Mononuclear cell (primary cell): ENCODE results near the gene GAK. TPM values are rescaled to one million over a fixed set of nuclear protein-coding genes. Genes with fewer than 3 reads are reported as not detected.

Experiments
- H3K27me3 ChIP-seq: 2 replicates; pipeline ENCODE4 v1.6.0; 2011; ENCODE audit warnings: low read length, control low read depth; ENCODE audit not compliant: insufficient read depth
- H3K4me1 ChIP-seq: 2 replicates; pipeline ENCODE4 v1.5.1; 2011; ENCODE audit warnings: mild to moderate bottlenecking, low read length, control low read depth; ENCODE audit not compliant: insufficient read depth
- H3K4me3 ChIP-seq: 2 replicates; pipeline ENCODE4 v1.5.1; 2011; ENCODE audit warnings: mild to moderate bottlenecking, low read length, moderate library complexity
- H3K9me3 ChIP-seq: 2 replicates; pipeline ENCODE4 v1.5.1; 2011; ENCODE audit warnings: low read depth, mild to moderate bottlenecking, control low read depth, low read length
- total RNA-seq: library from RNA; depleted of rRNA; stranded (reverse); fragments of >200 nt; gene quantifications from one replicate; pipeline ENCODE4 v1.2.3, GENCODE V29; 2012

The GAK gene
- total RNA-seq, 1 donor = 62.2 TPM

GRCh38 chr4:958696-959337, 26.7 kb upstream of the GAK start:
- H3K9me3 ChIP-seq = no peaks in the 10 kb centered on the region
- no peak overlapping the region for H3K4me3 ChIP-seq
- H3K27me3 ChIP-seq = no peaks in the 10 kb centered on the region
- no peaks in the 10 kb centered on the region for H3K4me1 ChIP-seq

GRCh38 chr4:958314-958665, 26.2 kb upstream of the GAK start:
- H3K4me3 ChIP-seq = no peak overlapping the region
- no peaks in the 10 kb centered on the region for H3K4me1 ChIP-seq
- H3K27me3 ChIP-seq = no peaks in the 10 kb centered on the region
- H3K9me3 ChIP-seq = no peaks in the 10 kb centered on the region

GRCh38 chr4:957581-958313, 25.6 kb upstream of the GAK start:
- Histone ChIP-seq H3K9me3 (no peaks in the 10 kb centered on the region), H3K27me3 (no peaks in the 10 kb centered on the region), H3K4me3 (no peak overlapping the region), H3K4me1 (no peaks in the 10 kb centered on the region)

- H3K27me3 ChIP-seq = no peaks in the 10 kb centered on the region
- no peaks in the 10 kb centered on the region for H3K4me1 ChIP-seq
Measured at GRCh38 chr4:957231-957580, 25.1 kb upstream of the GAK start.

DNA sequence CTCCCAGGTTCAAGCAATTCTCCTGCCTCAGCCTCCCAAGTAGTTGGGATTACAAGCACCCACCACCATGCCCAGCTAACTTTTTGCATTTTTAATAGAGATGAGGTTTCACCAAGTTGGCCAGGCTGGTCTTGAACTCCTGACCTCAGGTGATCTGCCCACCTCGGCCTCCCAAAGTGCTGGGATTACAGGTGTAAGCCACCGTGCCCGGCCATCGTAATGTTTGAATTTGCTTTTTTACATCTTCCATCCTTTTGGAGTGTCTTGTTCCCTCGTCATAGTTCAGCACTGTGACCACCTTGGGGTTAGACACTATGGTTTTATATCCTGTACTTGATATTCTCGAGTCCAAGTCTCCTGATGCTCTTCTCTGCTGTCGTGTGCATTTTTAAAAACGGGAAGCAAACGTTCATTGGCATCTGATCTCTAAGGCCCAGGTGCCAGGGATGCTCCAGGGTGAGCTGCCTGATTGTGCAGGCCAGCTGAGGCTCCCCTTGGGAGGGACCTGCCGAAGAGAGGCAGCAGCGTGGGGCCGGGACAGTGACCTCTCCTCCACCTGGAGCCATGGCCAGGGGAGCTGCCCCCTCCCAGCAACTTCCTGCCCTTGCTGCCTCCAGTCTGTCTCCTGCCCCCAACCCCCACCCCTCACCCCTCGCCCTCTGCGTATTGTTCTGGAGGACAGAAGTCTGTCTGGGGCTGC, 24.6 kb upstream of the GAK start:
- no peaks in the 10 kb centered on the region for H3K27me3 ChIP-seq
- H3K9me3 ChIP-seq = no peaks in the 10 kb centered on the region
- H3K4me1 ChIP-seq = no peaks in the 10 kb centered on the region
- no peak overlapping the region for H3K4me3 ChIP-seq

More at GRCh38 chr4:957231-957580, 25.1 kb upstream of the GAK start:
- no peaks in the 10 kb centered on the region for H3K9me3 ChIP-seq
- H3K4me3 ChIP-seq = no peak overlapping the region

DNA sequence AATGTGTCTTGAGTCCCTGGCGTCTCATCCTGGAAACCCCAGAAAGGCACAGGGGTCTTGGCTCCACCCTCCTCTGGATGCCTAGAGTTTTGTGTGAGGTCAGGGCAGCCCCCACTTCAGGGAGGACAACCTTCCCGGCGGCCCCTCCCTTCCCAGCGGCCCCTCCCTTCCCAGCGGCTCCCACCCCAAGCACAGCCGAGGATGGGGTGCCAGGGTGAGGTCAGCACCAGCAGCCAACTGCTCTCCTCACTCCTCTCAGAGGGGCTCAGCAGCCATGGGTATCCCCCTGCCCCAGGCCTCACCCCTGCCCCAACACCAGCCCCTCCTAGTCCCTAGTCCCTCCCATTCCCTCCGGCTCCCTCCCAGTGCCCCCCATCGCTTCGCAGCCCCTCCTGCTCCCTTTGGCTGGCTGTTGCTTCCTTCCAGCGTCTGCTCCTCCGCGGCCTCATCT, 23.8 kb upstream of the GAK start:
- no peaks in the 10 kb centered on the region for H3K9me3 ChIP-seq
- no peaks in the 10 kb centered on the region for H3K4me1 ChIP-seq
- no peaks in the 10 kb centered on the region for H3K27me3 ChIP-seq
- no peak overlapping the region for H3K4me3 ChIP-seq

DNA sequence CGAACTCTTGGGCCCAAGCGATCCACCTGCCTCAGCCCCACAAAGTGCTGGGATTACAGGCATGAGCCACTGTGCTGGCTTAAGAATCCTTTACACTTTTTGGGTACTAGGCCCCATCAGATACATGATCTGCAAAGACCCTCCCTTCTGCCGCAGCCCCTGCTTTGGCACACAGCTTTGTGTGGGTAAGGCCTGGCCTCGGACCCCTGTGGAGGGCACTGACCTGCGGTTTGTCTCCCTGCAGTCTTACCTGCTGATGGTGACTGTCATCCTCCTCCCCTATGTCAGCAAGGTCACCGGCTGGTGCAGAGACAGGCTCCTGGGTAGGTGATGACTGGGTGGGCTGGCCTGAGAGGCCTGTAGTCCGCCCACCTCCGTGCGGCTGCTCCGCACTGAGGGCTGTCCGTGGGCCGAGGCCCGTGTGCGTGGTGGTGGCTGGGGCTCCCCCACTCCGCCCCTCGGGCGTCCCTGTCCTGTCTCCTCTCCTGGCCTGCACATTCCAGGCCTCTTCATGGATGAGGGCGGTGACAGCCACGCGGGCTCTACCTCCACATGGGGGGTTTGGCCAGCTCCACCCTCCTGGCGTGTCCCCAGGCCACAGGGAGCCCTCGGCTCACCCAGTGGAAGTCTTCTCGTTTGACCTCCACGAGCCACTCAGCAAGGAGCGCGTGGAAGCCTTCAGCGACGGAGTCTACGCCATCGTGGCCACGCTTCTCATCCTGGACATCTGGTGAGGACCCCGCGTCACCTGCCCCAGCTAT, 23.2 kb upstream of the GAK start:
- Histone ChIP-seq H3K27me3 (no peaks in the 10 kb centered on the region), H3K4me3 (no peak overlapping the region), H3K9me3 (no peaks in the 10 kb centered on the region), H3K4me1 (no peaks in the 10 kb centered on the region)

- no peak overlapping the region for H3K4me3 ChIP-seq
- H3K4me1 ChIP-seq = no peaks in the 10 kb centered on the region
- no peaks in the 10 kb centered on the region for H3K9me3 ChIP-seq
- no peaks in the 10 kb centered on the region for H3K27me3 ChIP-seq
Measured at GRCh38 chr4:954211-955020, 22.3 kb upstream of the GAK start.

GRCh38 chr4:953574-953915, 21.4 kb upstream of the GAK start:
- Histone ChIP-seq H3K4me3 (no peak overlapping the region), H3K4me1 (no peaks in the 10 kb centered on the region), H3K27me3 (no peaks in the 10 kb centered on the region), H3K9me3 (no peaks in the 10 kb centered on the region)

DNA sequence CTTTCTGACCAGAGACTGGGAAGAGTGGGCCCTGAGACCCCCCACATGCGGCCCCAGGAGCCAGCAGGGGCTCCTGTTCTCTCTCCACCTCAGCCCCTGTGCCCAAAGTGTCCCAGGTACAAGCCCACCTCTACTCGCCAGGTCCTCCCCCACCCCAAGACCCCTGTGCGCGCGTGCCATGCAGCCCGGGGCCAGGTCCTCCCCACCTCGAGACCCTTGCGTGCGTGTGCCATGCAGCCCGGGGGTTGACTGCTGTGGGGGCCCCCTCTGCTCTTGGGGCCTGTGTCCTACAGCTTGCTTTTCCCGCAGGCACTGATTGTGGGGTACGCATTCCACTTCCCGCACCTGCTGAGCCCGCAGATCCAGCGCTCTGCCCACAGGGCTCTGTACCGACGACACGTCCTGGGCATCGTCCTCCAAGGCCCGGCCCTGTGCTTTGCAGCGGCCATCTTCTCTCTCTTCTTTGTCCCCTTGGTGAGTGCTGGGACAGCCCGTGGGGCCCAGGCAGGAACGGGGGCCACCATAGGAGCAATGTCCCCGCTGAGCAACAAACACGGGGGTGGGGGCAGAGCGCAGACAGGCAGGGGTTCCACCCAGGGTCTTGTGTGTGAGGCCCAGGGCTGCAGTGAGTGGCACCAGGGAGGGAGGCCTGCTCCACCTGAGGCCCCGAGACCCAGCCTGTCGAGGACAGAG, 20.9 kb upstream of the GAK start:
- no peaks in the 10 kb centered on the region for H3K4me1 ChIP-seq
- H3K4me3 ChIP-seq = no peak overlapping the region
- H3K27me3 ChIP-seq = no peaks in the 10 kb centered on the region
- H3K9me3 ChIP-seq = no peaks in the 10 kb centered on the region

- Histone ChIP-seq H3K27me3 (no peaks in the 10 kb centered on the region), H3K4me1 (no peaks in the 10 kb centered on the region), H3K4me3 (no peak overlapping the region), H3K9me3 (no peaks in the 10 kb centered on the region)
Measured at GRCh38 chr4:951594-952468, 19.7 kb upstream of the GAK start.

- no peaks in the 10 kb centered on the region for H3K9me3 ChIP-seq
- H3K4me3 ChIP-seq = no peak overlapping the region
- no peaks in the 10 kb centered on the region for H3K27me3 ChIP-seq
- H3K4me1 ChIP-seq = no peaks in the 10 kb centered on the region
Measured at GRCh38 chr4:951186-951585, 19.1 kb upstream of the GAK start.

GRCh38 chr4:950136-951020, 18.3 kb upstream of the GAK start:
- no peaks in the 10 kb centered on the region for H3K9me3 ChIP-seq
- no peaks in the 10 kb centered on the region for H3K4me1 ChIP-seq
- no peak overlapping the region for H3K4me3 ChIP-seq
- no peaks in the 10 kb centered on the region for H3K27me3 ChIP-seq
